Panc1 (cell line): Measurements from ENCODE around the gene OR2AE1.

Source experiments
- CTCF ChIP-seq: fragments of 450-650 bp; IDR thresholded peaks from 2 replicates; pipeline ENCODE4 v1.5.1; 2017; ENCODE audit warnings: mild to moderate bottlenecking
- POLR2AphosphoS5 ChIP-seq: IDR thresholded peaks from 2 replicates; pipeline ENCODE4 v1.6.1; 2012; ENCODE audit warnings: mild to moderate bottlenecking, low read depth, low read length, moderate library complexity
- REST ChIP-seq, 2 experiments: IDR thresholded peaks; 2 replicates each; pipeline ENCODE4 v1.6.1; 2011 to 2012; ENCODE audit warnings: low read depth in 2 of 2, control low read depth in 1 of 2, low read length in 1 of 2, mild to moderate bottlenecking in 1 of 2, moderate library complexity in 1 of 2; ENCODE audit not compliant: insufficient read depth in 1 of 2
- TCF7L2 ChIP-seq: IDR thresholded peaks from 2 replicates; pipeline ENCODE4 v1.6.1; 2011; ENCODE audit warnings: mild to moderate bottlenecking, low read depth, low read length, inconsistent platforms

GRCh38 chr7:99855236-99855635 is 21.6 kb downstream of the OR2AE1 start:
- TF ChIP-seq CTCF: no peak
- TF ChIP-seq REST (IDR thresholded peaks at IDR 0.05; ENCODE audit: insufficient read depth in 1 of 2, low read depth in 2 of 2, low read length in 1 of 2): no peak
- no peak for TF ChIP-seq POLR2AphosphoS5
- no peak for TF ChIP-seq TCF7L2
